SK-N-SH (cell line): ENCODE measurements around the gene R3HDM2. TPM values are rescaled to one million over a fixed set of nuclear protein-coding genes. Genes with fewer than 3 reads are reported as not detected.

Experiments used
- CTCF ChIA-PET: fragments of 300-600, 350-600 bp; formaldehyde crosslinking; extraction: SDS; loops from one replicate; lab custom pipeline; 2021; lab: Yijun Ruan, JAX
- POLR2A ChIA-PET: fragments of 350-600 bp; sonication (Branson Sonifier 250); formaldehyde crosslinking; extraction: SDS; loops from one replicate; lab custom pipeline; 2020; ENCODE audit warnings: antibody characterized with exemption, inconsistent platforms; lab: Yijun Ruan, JAX
- DNase-seq: peaks from one replicate; pipeline ENCODE4 v3.0.0; 2012
- H2AFZ ChIP-seq: fragments of 200-600 bp; sonication (generic); 2 replicates; pipeline ENCODE4 v1.8.1; 2016; ENCODE audit warnings: antibody characterized with exemption, mild to moderate bottlenecking, low read depth
- H3F3A ChIP-seq: fragments of 200-600 bp; sonication (generic); replicated peaks from 2 replicates; pipeline ENCODE3; 2016; ENCODE audit warnings: antibody characterized with exemption, mild to moderate bottlenecking; ENCODE audit not compliant: insufficient read depth
- H3K27ac ChIP-seq, 2 experiments: fragments of 200-500 bp in 1 of 2; fragments of 200-600 bp in 1 of 2; sonication (Bioruptor generic) in 1 of 2; sonication (generic), shearing (Covaris generic) in 1 of 2; 2 replicates each; pipeline versions ENCODE4 v1.5.1 to v1.6.1; 2014 to 2016; ENCODE audit warnings: low read depth in 2 of 2, inconsistent platforms in 1 of 2, low read length in 1 of 2, mild to moderate bottlenecking in 1 of 2, mixed read lengths in 1 of 2
- H3K27me3 ChIP-seq: fragments of 200-600 bp; sonication (generic), shearing (Covaris generic); 2 replicates; pipeline ENCODE4 v1.6.1; 2016; ENCODE audit warnings: mixed run types; ENCODE audit not compliant: insufficient read depth
- H3K36me3 ChIP-seq, 2 experiments: fragments of 200-500 bp in 1 of 2; fragments of 200-600 bp in 1 of 2; sonication (Bioruptor generic) in 1 of 2; sonication (generic) in 1 of 2; replicated peaks in 1 of 2; 2 replicates each; pipeline versions ENCODE3 to v1.5.1; 2014 to 2016; ENCODE audit warnings: low read length in 1 of 2, mild to moderate bottlenecking in 1 of 2; ENCODE audit not compliant: insufficient read depth in 2 of 2, control insufficient read depth in 1 of 2
- H3K4me1 ChIP-seq, 2 experiments: fragments of 200-500 bp in 1 of 2; fragments of 200-600 bp in 1 of 2; sonication (Bioruptor generic) in 1 of 2; sonication (generic), shearing (Covaris generic) in 1 of 2; 2 replicates each; pipeline versions ENCODE4 v1.5.1 to v1.6.1; 2014 to 2016; ENCODE audit warnings: low read depth in 1 of 2, low read length in 1 of 2, mixed run types in 1 of 2; ENCODE audit not compliant: insufficient read depth in 2 of 2, control insufficient read depth in 1 of 2
- H3K4me2 ChIP-seq: fragments of 200-600 bp; sonication (generic), shearing (Covaris generic); 2 replicates; pipeline ENCODE4 v1.6.1; 2017; ENCODE audit warnings: mixed run types
- H3K4me3 ChIP-seq, 2 experiments: fragments of 200-500 bp in 1 of 2; fragments of 200-600 bp in 1 of 2; sonication (Bioruptor generic) in 1 of 2; sonication (generic), shearing (Covaris generic) in 1 of 2; 2 replicates each; pipeline versions ENCODE4 v1.5.1 to v1.8.1; 2014 to 2016; ENCODE audit warnings: low read depth in 2 of 2, inconsistent platforms in 1 of 2, low read length in 1 of 2, mild to moderate bottlenecking in 1 of 2, mixed read lengths in 1 of 2, moderate library complexity in 1 of 2
- H3K79me2 ChIP-seq: fragments of 200-600 bp; sonication (generic); 2 replicates; pipeline ENCODE4 v1.8.1; 2017; ENCODE audit warnings: mild to moderate bottlenecking; ENCODE audit not compliant: insufficient read depth
- H3K9ac ChIP-seq: fragments of 200-600 bp; sonication (generic); 2 replicates; pipeline ENCODE4 v1.6.1; 2017; ENCODE audit warnings: mixed run types
- H3K9me2 ChIP-seq: fragments of 200-600 bp; sonication (generic); 2 replicates; pipeline ENCODE4 v1.6.1; 2017; ENCODE audit warnings: mixed run types
- H3K9me3 ChIP-seq: fragments of 200-600 bp; sonication (generic); 2 replicates; pipeline ENCODE4 v1.6.1; 2017; ENCODE audit warnings: mixed run types, mild to moderate bottlenecking, moderate library complexity
- H4K20me1 ChIP-seq: fragments of 200-600 bp; sonication (generic); 2 replicates; pipeline ENCODE4 v1.6.1; 2017; ENCODE audit warnings: mild to moderate bottlenecking, mixed run types; ENCODE audit not compliant: insufficient read depth
- CHD2 ChIP-seq: fragments of 150-350 bp; IDR thresholded peaks from 2 replicates; pipeline ENCODE4 v1.6.1; 2018; ENCODE audit warnings: low read length; ENCODE audit not compliant: partially characterized antibody
- ELF1 ChIP-seq: IDR thresholded peaks from 2 replicates; pipeline ENCODE4 v1.4.0; 2012
- EP300 ChIP-seq, 2 experiments: IDR thresholded peaks; 2 replicates each; pipeline versions ENCODE4 v1.4.0 to v1.6.1; 2012; ENCODE audit warnings: borderline replicate concordance in 1 of 2, low read depth in 1 of 2, low read length in 1 of 2
- EZH2phosphoT487 ChIP-seq: fragments of 200-600 bp; sonication (generic); IDR thresholded peaks from 2 replicates; pipeline ENCODE4 v1.6.1; 2017; ENCODE audit warnings: low read depth, mixed run types, mild to moderate bottlenecking, antibody characterized with exemption, moderate library complexity, borderline replicate concordance
- FOSL2 ChIP-seq: IDR thresholded peaks from 2 replicates; pipeline ENCODE4 v1.4.0; 2012; ENCODE audit warnings: low read depth, mild to moderate bottlenecking, moderate library complexity, borderline replicate concordance
- FOXJ3 ChIP-seq: sonication (generic); formaldehyde crosslinking; IDR thresholded peaks from 2 replicates; pipeline ENCODE4 v1.5.1; 2020; ENCODE audit warnings: mild to moderate bottlenecking, missing genetic modification reagents
- GABPA ChIP-seq: IDR thresholded peaks from 2 replicates; pipeline ENCODE4 v1.4.0; 2012; ENCODE audit warnings: low read depth, mild to moderate bottlenecking
- GATA2 ChIP-seq: sonication (generic); formaldehyde crosslinking; IDR thresholded peaks from 2 replicates; pipeline ENCODE4 v1.5.0; 2020; ENCODE audit warnings: mild to moderate bottlenecking, missing genetic modification reagents
- JUND ChIP-seq: IDR thresholded peaks from 2 replicates; pipeline ENCODE4 v1.4.0; 2012
- MEF2A ChIP-seq: IDR thresholded peaks from 2 replicates; pipeline ENCODE4 v1.4.0; 2012; ENCODE audit warnings: low read depth, borderline replicate concordance
- POLR2AphosphoS5 ChIP-seq: IDR thresholded peaks from 2 replicates; pipeline ENCODE4 v1.6.1; 2012; ENCODE audit warnings: low read depth, low read length
- RAD21 ChIP-seq: IDR thresholded peaks from 2 replicates; pipeline ENCODE4 v1.6.1; 2012; ENCODE audit warnings: mild to moderate bottlenecking, low read length
- RFX5 ChIP-seq: IDR thresholded peaks from 2 replicates; pipeline ENCODE4 v1.6.1; 2012; ENCODE audit warnings: mild to moderate bottlenecking, improper control_type of control experiment, low read length
- RXRA ChIP-seq: IDR thresholded peaks from 2 replicates; pipeline ENCODE4 v1.4.0; 2012; ENCODE audit warnings: low read depth, mild to moderate bottlenecking, borderline replicate concordance
- SMC3 ChIP-seq: IDR thresholded peaks from 2 replicates; pipeline ENCODE4 v1.6.1; 2012; ENCODE audit warnings: low read depth, low read length, improper control_type of control experiment
- TAF1 ChIP-seq: IDR thresholded peaks from 2 replicates; pipeline ENCODE4 v1.6.1; 2012; ENCODE audit warnings: low read depth, mild to moderate bottlenecking, low read length, moderate library complexity, borderline replicate concordance
- TCF12 ChIP-seq: IDR thresholded peaks from 2 replicates; pipeline ENCODE4 v1.4.0; 2012
- WGBS: methylation state at CpG from one replicate; pipeline ENCODE4 v1.1.6; 2017; ENCODE audit warnings: low lambda C conversion rate; 5-methylcytosine and 5-hydroxymethylcytosine counted together
- polyA plus RNA-seq, 3 experiments: library from polyadenylated mRNA; depleted of rRNA; stranded (reverse); fragments of >200 nt; gene quantifications; 2 replicates each; pipeline ENCODE4 v1.2.3, GENCODE V29; 2012
- TF ChIP-seq, protein P1 (sequence below): IDR thresholded peaks from 2 replicates; pipeline ENCODE4 v1.6.1; 2012; ENCODE audit warnings: mild to moderate bottlenecking, low read depth, low read length, moderate library complexity
- TF ChIP-seq, protein P2 (sequence below): fragments of 200-600 bp; sonication (generic); IDR thresholded peaks from 2 replicates; pipeline ENCODE4 v1.6.1; 2017; ENCODE audit warnings: antibody characterized with exemption, mild to moderate bottlenecking, moderate library complexity
- TF ChIP-seq, protein P3 (sequence below): IDR thresholded peaks from 2 replicates; pipeline ENCODE4 v1.4.0; 2012; ENCODE audit warnings: low read depth

Gene R3HDM2
- polyA plus RNA-seq, 1 of the 3 experiments (the other 2 are of a cell fraction) = 23.1 TPM

DNA sequence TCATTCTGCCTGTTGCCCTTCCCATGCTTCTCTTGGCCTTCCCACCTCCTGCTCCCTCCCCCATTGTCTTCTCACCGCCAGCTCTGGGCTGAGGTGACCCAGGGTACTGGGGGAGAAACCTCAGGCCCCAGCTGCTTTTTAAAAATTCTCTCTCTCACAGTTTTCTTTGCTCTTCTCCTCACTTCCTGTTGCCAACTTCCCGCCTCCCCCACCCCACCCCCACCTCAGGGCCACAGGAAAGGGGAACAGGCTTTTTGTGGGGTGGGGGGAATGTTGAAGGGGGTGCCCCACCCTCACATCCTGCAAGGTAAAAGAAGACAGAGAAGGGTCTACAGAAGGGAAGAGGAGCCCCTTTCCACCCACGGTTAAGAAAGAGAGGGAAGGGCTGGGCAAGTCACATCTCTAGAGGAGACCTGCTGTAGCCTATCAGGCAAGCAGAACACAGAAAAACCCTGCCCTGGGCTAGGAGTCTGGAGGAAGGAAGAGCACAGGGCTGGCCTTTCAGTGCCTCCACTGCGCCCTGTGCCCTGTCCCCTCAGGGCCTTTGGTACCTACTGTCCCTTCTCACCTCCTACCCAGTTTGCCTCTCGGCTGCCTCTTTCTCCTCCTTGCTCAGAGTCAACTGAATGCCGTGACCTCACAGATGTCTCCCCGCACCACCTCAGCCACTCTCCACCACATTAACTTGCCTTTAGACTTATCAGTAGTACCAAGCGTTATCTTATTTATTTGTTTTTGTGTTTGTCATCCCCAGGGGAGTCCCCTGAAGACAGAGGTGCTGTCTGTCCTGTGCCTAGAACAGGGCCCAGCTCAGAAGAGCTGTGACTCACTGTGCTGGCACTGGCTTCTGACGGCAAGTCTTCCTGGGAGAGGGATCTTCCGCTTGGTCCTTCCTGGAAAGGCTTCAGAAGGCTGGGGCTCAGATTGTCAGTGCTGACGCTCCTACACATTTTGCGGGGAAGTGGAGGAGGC is 47.2 kb upstream of the R3HDM2 start:
- no peak overlapping the region for H3K4me2 ChIP-seq
- peaks cover 0 to 10% of the 10 kb centered on the region in 2 experiments; a peak in 3 of 4 replicates for H3K4me1 ChIP-seq
- no peaks in the 10 kb centered on the region for H3F3A ChIP-seq
- no peak overlapping the region for H3K27ac ChIP-seq
- no peaks in the 10 kb centered on the region for H3K9me3 ChIP-seq
- H3K79me2 ChIP-seq = no peaks in the 10 kb centered on the region
- H3K27me3 ChIP-seq = peaks cover 37% of the 10 kb centered on the region
- 82% methylated on average over 12 of the region's 12 CpGs for WGBS
- no peaks in the 10 kb centered on the region for H4K20me1 ChIP-seq
- no peak overlapping the region for H2AFZ ChIP-seq
- TF ChIP-seq JUND = no peak
- TF ChIP-seq FOSL2 = no peak
- TF ChIP-seq CHD2 = no peak
- TF ChIP-seq RFX5 = no peak
- TF ChIP-seq, protein P1, sequence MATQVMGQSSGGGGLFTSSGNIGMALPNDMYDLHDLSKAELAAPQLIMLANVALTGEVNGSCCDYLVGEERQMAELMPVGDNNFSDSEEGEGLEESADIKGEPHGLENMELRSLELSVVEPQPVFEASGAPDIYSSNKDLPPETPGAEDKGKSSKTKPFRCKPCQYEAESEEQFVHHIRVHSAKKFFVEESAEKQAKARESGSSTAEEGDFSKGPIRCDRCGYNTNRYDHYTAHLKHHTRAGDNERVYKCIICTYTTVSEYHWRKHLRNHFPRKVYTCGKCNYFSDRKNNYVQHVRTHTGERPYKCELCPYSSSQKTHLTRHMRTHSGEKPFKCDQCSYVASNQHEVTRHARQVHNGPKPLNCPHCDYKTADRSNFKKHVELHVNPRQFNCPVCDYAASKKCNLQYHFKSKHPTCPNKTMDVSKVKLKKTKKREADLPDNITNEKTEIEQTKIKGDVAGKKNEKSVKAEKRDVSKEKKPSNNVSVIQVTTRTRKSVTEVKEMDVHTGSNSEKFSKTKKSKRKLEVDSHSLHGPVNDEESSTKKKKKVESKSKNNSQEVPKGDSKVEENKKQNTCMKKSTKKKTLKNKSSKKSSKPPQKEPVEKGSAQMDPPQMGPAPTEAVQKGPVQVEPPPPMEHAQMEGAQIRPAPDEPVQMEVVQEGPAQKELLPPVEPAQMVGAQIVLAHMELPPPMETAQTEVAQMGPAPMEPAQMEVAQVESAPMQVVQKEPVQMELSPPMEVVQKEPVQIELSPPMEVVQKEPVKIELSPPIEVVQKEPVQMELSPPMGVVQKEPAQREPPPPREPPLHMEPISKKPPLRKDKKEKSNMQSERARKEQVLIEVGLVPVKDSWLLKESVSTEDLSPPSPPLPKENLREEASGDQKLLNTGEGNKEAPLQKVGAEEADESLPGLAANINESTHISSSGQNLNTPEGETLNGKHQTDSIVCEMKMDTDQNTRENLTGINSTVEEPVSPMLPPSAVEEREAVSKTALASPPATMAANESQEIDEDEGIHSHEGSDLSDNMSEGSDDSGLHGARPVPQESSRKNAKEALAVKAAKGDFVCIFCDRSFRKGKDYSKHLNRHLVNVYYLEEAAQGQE = no peak
- no peak for TF ChIP-seq RXRA
- no peak for TF ChIP-seq GATA2
- TF ChIP-seq TCF12 = no peak
- no peak for TF ChIP-seq GABPA
- TF ChIP-seq FOXJ3 (CRISPR knock-in tag) = no peak
- no peak for TF ChIP-seq EZH2phosphoT487
- no peak for TF ChIP-seq EP300 (IDR thresholded peaks at IDR 0.05; ENCODE audit: borderline replicate concordance in 1 of 2, low read depth in 1 of 2, low read length in 1 of 2)
- TF ChIP-seq TAF1 = no peak
- TF ChIP-seq, protein P2, sequence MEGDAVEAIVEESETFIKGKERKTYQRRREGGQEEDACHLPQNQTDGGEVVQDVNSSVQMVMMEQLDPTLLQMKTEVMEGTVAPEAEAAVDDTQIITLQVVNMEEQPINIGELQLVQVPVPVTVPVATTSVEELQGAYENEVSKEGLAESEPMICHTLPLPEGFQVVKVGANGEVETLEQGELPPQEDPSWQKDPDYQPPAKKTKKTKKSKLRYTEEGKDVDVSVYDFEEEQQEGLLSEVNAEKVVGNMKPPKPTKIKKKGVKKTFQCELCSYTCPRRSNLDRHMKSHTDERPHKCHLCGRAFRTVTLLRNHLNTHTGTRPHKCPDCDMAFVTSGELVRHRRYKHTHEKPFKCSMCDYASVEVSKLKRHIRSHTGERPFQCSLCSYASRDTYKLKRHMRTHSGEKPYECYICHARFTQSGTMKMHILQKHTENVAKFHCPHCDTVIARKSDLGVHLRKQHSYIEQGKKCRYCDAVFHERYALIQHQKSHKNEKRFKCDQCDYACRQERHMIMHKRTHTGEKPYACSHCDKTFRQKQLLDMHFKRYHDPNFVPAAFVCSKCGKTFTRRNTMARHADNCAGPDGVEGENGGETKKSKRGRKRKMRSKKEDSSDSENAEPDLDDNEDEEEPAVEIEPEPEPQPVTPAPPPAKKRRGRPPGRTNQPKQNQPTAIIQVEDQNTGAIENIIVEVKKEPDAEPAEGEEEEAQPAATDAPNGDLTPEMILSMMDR = no peak
- no peak for TF ChIP-seq MEF2A
- TF ChIP-seq RAD21 = no peak
- TF ChIP-seq, protein P3, sequence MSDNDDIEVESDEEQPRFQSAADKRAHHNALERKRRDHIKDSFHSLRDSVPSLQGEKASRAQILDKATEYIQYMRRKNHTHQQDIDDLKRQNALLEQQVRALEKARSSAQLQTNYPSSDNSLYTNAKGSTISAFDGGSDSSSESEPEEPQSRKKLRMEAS = no peak
- no peak for TF ChIP-seq ELF1
- no peak for TF ChIP-seq SMC3
- no peak for TF ChIP-seq POLR2AphosphoS5
- TF ChIP-seq, all 33 proteins: peak for 0
- no peaks in the 10 kb centered on the region for H3K36me3 ChIP-seq
- H3K9me2 ChIP-seq = no peaks in the 10 kb centered on the region
- no peak for DNase-seq
- POLR2A ChIA-PET = no interaction called here
- CTCF ChIA-PET = interaction anchor here (0.7 to 4.8 kb wide), 3 partner anchors 15 to 33 kb away, joined by 3 to 67 read pairs (median 3); partner anchors contain the start of gene GLI1
- no peak overlapping the region for H3K4me3 ChIP-seq
- H3K9ac ChIP-seq = no peak overlapping the region
